PC-9 (cell line): ENCODE results near the gene FAM131B. TPM values are rescaled to one million over a fixed set of nuclear protein-coding genes. Genes with fewer than 3 reads are reported as not detected.

Source experiments
- BruUV-seq: library from RNA; stranded (reverse); fragments of 400-500 nt; replicated peaks from 2 replicates; lab custom pipeline; 2021; lab: Mats Ljungman, UMichigan
- CTCF ChIA-PET: fragments of 300-600 bp; sonication (Branson Sonifier 250); formaldehyde crosslinking; loops from one replicate; lab custom pipeline; 2022; ENCODE audit warnings: antibody characterized with exemption; lab: Charles Lee
- POLR2A ChIA-PET: fragments of 300-600 bp; sonication (Branson Sonifier 250); formaldehyde crosslinking; loops from one replicate; lab custom pipeline; 2022; ENCODE audit warnings: antibody characterized with exemption; ENCODE audit not compliant: unreplicated experiment; lab: Charles Lee
- DNase-seq, 2 experiments: peaks; one replicate each; pipeline versions ENCODE4 v3.0.0 to v3.0.0-alpha.2; 2015 to 2022; ENCODE audit warnings: mixed read lengths in 1 of 2
- H2AFZ ChIP-seq: fragments of 200-600 bp; sonication (generic); 2 replicates; pipeline ENCODE4 v1.8.1; 2017; ENCODE audit warnings: antibody characterized with exemption
- H3F3A ChIP-seq: fragments of 200-600 bp; sonication (generic); 2 replicates; pipeline ENCODE4 v1.8.1; 2017; ENCODE audit warnings: antibody characterized with exemption, mild to moderate bottlenecking, low read depth; ENCODE audit not compliant: insufficient read depth
- H3K27ac ChIP-seq: fragments of 200-600 bp; sonication (generic); 2 replicates; pipeline ENCODE4 v1.6.1; 2016; ENCODE audit warnings: mixed run types
- H3K27me3 ChIP-seq: fragments of 200-600 bp; sonication (generic); 2 replicates; pipeline ENCODE4 v1.6.1; 2016; ENCODE audit warnings: low read depth, mixed run types; ENCODE audit not compliant: insufficient read depth
- H3K36me3 ChIP-seq: fragments of 200-600 bp; sonication (generic); 2 replicates; pipeline ENCODE4 v1.6.1; 2016; ENCODE audit warnings: low read depth, mixed run types
- H3K4me1 ChIP-seq: fragments of 200-600 bp; sonication (generic); replicated peaks from 2 replicates; pipeline ENCODE4 v1.6.1; 2016; ENCODE audit warnings: mixed run types; ENCODE audit not compliant: insufficient read depth
- H3K4me2 ChIP-seq: fragments of 200-600 bp; sonication (generic); 2 replicates; pipeline ENCODE4 v1.6.1; 2017; ENCODE audit warnings: mixed run types
- H3K4me3 ChIP-seq: fragments of 200-600 bp; sonication (generic); 2 replicates; pipeline ENCODE4 v1.6.1; 2016; ENCODE audit warnings: mixed run types
- H3K79me2 ChIP-seq: fragments of 200-600 bp; sonication (generic); 2 replicates; pipeline ENCODE4 v1.6.1; 2017; ENCODE audit warnings: low read depth, mixed run types
- H3K9me2 ChIP-seq: fragments of 200-600 bp; sonication (generic); 2 replicates; pipeline ENCODE4 v1.8.1; 2017; ENCODE audit warnings: mild to moderate bottlenecking; ENCODE audit not compliant: insufficient read depth
- H3K9me3 ChIP-seq: fragments of 200-600 bp; sonication (generic); 2 replicates; pipeline ENCODE4 v1.8.1; 2016; ENCODE audit warnings: low read depth; ENCODE audit not compliant: insufficient read depth
- H4K20me1 ChIP-seq: fragments of 200-600 bp; sonication (generic); 2 replicates; pipeline ENCODE4 v1.8.1; 2017; ENCODE audit not compliant: insufficient read depth
- EZH2 ChIP-seq: fragments of 200-600 bp; sonication (generic); IDR thresholded peaks from 2 replicates; pipeline ENCODE4 v1.8.0; 2017; ENCODE audit warnings: antibody characterized with exemption, low read depth
- intact Hi-C: fragments of 100-400 bp; cut with micrococcal nuclease; formaldehyde crosslinking; loops from one replicate; pipeline ENCODE4 v1.10.0; 2022; ENCODE audit not compliant: unreplicated experiment
- total RNA-seq: library from RNA; stranded (reverse); gene quantifications from 2 replicates; pipeline ENCODE4 v1.2.3, GENCODE V29; 2021
- TF ChIP-seq, protein P1 (sequence below): fragments of 200-600 bp; sonication (generic); conservative IDR thresholded peaks from 2 replicates; pipeline ENCODE4 v1.6.1; 2017; ENCODE audit warnings: mixed run types, antibody characterized with exemption, mild to moderate bottlenecking, moderate library complexity

FAM131B gene
- total RNA-seq, 1 experiment from 2014 or later = 0.65 TPM

- CTCF ChIA-PET = interaction anchor here (0.6 to 1.2 kb wide), 3 partner anchors 26 to 359 kb away, joined by 3 to 5 read pairs (median 4); no protein-coding TSS in a partner anchor
- Histone ChIP-seq H3K4me3 (peak overlapping the region; percentile 96), H3K27ac (peak overlapping the region; percentile 33; the same call in 1 of the 2 replicates), H3F3A (peaks cover 9% of the 10 kb centered on the region; the same call in 1 of the 2 replicates), H3K36me3 (0 out of 2 replicates have a peak, but pooled peaks cover 2% of the 10 kb centered on the region), H3K4me1 (peaks cover 23% of the 10 kb centered on the region), H3K9me2 (no peaks in the 10 kb centered on the region), H3K27me3 (no peaks in the 10 kb centered on the region), H3K79me2 (peaks cover 25% of the 10 kb centered on the region), H2AFZ (peak overlapping the region; percentile 96), H3K4me2 (peak overlapping the region; percentile 98), H4K20me1 (no peaks in the 10 kb centered on the region), H3K9me3 (no peaks in the 10 kb centered on the region)
- intact Hi-C loops = loop anchor here (1.0 to 5.0 kb wide), 5 partner anchors 26 to 190 kb away; partner anchors contain the start of genes CASP2 and ZYX
- TF ChIP-seq EZH2 = no peak
- TF ChIP-seq, protein P1, sequence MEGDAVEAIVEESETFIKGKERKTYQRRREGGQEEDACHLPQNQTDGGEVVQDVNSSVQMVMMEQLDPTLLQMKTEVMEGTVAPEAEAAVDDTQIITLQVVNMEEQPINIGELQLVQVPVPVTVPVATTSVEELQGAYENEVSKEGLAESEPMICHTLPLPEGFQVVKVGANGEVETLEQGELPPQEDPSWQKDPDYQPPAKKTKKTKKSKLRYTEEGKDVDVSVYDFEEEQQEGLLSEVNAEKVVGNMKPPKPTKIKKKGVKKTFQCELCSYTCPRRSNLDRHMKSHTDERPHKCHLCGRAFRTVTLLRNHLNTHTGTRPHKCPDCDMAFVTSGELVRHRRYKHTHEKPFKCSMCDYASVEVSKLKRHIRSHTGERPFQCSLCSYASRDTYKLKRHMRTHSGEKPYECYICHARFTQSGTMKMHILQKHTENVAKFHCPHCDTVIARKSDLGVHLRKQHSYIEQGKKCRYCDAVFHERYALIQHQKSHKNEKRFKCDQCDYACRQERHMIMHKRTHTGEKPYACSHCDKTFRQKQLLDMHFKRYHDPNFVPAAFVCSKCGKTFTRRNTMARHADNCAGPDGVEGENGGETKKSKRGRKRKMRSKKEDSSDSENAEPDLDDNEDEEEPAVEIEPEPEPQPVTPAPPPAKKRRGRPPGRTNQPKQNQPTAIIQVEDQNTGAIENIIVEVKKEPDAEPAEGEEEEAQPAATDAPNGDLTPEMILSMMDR = no peak
- DNase-seq = peak; percentile 40 to 41
- BruUV-seq = TSS peak; percentile 52
- POLR2A ChIA-PET = interaction anchor here (0.5 kb wide), 1 partner anchor 443 kb away, joined by 3 read pairs; no protein-coding TSS in a partner anchor
Observed at GRCh38 chr7:143407287-143408251, 45.1 kb upstream of the FAM131B start.

DNA sequence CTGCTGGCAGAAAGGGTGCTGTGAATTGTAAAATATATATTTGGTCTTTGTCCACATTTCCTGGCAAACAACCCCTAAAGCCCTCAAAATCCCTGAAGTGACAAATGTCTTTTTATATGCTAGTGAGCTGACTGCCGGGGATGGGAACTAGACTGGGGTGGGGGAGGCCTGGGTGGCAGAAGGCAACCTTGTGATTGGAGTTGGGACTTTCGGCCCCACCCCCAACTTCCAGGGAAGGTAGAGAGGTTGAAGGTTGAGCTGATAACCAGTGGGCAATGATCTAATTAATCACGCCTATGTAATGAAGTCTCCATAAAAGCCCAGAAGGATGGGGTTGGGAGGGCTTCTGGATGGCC, 43.5 kb upstream of the FAM131B start:
- H4K20me1 ChIP-seq = no peaks in the 10 kb centered on the region
- ChIA-PET CTCF (no interaction called here), POLR2A (interaction anchor here (0.8 kb wide), 1 partner anchor 10 kb away, joined by 11 read pairs; no protein-coding TSS in a partner anchor)
- DNase-seq = no peak
- intact Hi-C loops = loop anchor here (5.0 kb wide), 1 partner anchor 189 kb away; no protein-coding TSS in a partner anchor
- no peaks in the 10 kb centered on the region for H3K9me3 ChIP-seq
- no peaks in the 10 kb centered on the region for H3K9me2 ChIP-seq
- 0 out of 2 replicates have a peak, but pooled peaks cover 2% of the 10 kb centered on the region for H3K36me3 ChIP-seq
- H3K4me3 ChIP-seq = no peak overlapping the region
- H3K27me3 ChIP-seq = no peaks in the 10 kb centered on the region
- BruUV-seq = no TSS peak
- H3F3A ChIP-seq = peaks cover 9% of the 10 kb centered on the region; the same call in 1 of the 2 replicates
- no peak for TF ChIP-seq EZH2
- TF ChIP-seq, protein P1 = no peak
- peaks cover 25% of the 10 kb centered on the region for H3K79me2 ChIP-seq
- no peak overlapping the region for H3K27ac ChIP-seq
- H3K4me1 ChIP-seq = peaks cover 23% of the 10 kb centered on the region
- no peak overlapping the region for H2AFZ ChIP-seq
- no peak overlapping the region for H3K4me2 ChIP-seq
